HG03439 (cell line): Measurements from ENCODE around the gene TTLL10.

ENCODE experiments used
- ATAC-seq: cut with Tn5 transposase; IDR thresholded peaks from one replicate; pipeline ENCODE4 v1.9.1; 2021; ENCODE audit warnings: mild to moderate bottlenecking, moderate library complexity; ENCODE audit not compliant: unreplicated experiment

Gene TTLL10

DNA sequence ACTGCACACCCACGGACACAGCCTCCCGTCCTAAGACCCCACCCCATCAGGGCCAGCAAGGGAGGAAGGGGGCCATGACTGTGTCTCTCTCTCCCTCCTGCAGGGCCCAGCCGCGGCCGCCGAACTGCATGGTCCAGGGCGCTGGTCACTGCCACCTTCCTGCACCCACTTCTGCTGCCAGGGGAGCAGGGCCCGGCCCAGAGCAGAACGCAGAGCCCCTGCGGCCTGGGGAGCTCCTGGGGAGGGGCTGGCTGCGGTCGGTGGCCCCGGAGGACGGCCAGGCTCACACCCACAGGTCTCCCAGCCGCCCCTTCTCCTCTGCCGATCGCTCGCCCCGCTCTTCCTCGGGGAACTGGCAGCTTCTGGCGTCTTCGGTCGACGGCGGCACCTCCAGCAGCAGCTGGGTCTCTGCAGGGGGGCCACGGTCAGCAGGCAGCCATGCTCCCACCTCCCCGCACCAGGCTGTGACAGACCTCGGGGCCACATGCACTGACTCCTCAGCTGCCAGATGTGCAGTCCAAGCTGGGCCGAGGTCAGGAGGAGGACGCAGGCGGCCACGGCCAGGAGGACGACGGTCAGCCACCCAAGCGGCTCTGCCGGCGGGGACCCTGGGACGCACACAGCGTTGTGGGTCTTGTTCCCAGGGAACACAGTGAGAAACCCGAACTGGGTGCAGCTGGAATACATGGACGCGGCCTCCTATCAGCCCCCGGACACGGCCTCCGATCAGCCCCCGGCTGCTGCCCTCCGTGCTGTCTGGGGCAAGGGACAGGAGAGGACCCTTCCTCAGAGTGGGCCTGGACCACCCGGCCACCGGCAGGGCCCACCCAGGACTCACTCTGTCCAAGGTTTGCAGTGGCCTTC lies 30.1 kb downstream of the TTLL10 start:
- no peak for ATAC-seq

DNA sequence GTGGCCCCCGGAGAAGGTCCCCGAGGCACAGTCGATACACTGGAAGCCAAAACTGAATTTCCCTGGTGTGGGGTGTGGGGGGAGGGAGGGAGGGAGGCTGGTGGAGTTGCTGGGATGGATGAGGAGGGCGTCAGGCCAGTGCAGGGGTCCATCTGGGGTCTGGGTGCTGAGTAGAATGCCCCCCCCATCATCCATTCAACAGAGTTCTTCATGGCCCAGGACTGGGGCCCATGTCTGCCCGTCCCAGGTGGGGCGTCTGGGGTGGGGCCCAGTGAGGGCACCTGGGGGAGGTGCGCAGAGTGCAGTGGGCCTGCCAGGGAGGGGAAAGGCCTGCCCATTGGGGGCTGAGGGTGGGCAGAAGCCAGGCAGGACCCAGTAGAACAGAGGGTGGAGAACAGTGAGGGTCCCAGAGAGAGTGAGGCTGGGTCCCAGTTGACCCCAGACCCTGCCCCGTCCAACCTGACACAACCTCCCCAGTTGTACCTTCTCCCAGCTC lies 30.8 kb downstream of the TTLL10 start:
- ATAC-seq = no peak

DNA sequence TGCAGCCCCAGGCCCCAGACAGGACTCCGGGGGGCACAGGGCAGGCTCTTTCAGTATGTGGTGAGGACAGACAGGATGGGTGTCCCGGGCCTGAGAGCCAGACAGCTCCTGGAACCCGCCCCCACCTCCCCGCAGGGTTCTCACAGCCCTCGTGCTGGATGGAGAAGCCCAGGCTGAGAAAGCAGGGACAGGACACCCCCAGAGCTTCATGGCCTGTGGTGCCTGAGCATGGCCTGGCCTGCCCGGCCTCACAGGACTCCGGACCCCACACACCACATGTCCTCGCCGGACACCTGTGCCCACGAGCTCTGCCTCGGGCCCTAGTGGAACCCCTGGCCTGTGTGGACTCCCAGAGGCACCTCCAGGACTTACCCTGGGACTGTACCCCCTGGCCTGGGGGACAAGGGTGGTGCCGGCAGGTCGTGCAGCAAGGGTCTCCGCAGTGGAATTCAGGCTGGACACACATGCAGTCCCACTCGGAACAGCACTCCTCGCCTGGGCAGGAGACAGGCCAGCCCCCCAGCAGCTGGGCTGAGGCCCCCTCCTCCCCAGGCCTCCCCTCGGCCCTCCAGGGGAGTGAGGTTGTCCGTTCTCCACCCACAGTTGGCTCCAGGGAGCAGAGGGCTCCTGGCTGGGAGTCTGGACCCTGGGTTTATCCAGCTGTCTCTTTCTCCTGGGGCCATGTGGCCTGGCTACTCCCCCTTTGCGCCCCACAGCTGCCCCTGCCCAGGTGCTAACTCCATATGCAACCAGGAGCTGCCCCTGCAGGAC lies 31.5 kb downstream of the TTLL10 start:
- ATAC-seq = no peak

DNA sequence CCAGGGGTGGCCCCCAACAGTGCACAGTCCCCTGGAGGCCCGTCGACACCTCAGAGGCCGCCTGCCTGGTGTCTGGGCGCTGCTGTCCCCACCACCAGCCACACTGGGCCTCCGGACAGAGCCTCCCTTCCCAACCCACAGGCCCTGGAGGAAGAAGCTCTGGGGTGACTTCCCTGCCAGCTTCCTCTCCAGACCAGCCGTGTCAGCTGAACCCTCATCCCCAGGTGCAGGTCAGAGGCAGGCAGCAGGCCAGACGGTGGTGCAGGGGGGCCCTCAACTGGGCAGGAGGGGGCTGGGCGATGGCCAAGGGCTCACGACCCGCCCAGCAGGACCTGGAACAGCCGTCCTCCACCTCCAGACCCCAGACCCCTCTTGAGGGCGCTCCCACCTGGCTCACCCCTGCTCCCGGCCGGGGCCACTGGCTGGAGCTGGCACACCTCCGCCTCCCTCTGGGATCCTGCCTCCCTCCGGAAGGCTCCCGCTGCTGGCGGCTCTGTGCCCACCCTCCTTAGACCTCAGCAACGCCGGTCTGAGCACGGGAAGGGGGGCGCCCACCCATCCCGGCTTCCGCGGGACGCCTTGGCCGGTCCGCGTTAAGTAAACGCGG lies 32.2 kb downstream of the TTLL10 start:
- ATAC-seq = no peak

DNA sequence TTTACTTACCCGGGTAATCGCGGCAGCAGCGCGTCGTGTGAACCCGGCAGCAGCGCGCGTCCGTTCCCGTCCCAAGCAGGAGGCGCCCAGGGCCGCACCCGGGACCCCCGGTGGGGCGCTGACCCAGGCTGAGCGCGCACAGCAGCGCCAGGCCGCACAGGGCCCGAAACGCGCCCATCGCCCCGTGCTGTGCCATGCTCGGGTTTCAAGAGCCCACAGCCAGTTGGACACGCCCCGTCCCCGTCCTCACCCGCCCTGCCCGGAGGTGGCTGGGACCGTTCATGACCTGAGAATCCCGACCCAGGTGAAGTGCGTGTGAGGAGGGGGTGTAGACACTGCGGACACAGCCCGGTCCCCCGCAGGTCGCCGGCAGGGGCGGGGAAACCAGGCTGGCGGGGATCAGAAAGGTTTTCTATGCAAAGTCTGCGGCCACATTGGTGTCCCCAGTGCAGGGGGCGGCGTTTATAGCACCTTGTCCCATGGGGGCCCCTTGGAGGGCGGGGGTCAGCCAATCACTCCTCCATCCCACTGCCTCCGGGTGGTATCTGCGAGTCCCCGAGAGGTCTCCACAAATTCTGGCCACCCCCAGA lies 32.8 kb downstream of the TTLL10 start, which contains the start of gene TNFRSF18:
TSS of gene TNFRSF18 (minus strand) at position 217 of the 590 bp plus-strand sequence. CDS start at position 196, 21 bp downstream.
- no peak for ATAC-seq

DNA sequence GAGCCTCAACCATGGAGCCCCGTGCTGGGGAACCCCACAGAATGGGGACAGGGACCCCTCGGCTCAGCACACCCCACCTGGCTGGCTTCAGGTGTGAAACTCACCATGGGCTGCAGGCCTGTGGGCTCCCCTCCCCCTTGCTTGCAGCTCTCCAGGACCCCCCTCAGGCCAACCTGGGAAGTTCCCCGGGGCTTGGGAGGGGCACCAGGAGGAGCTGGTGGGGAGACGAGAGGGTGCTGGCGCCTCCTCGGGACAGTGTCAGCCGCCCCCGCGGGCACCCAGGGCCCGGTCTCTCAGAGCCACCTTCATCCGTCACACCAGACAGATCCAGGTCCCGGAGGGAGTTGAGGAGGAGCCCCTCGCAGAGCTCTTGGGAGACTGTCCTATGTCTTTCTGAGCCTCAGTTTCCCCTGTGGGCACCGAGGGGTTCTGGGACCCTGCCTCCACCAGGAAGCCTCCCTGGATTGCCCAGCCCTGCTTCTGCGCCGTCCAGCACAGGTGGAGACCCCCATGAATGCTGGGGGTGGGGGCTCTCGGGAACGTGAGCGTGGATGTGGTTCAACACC lies 33.4 kb downstream of the TTLL10 start:
- ATAC-seq = no peak

DNA sequence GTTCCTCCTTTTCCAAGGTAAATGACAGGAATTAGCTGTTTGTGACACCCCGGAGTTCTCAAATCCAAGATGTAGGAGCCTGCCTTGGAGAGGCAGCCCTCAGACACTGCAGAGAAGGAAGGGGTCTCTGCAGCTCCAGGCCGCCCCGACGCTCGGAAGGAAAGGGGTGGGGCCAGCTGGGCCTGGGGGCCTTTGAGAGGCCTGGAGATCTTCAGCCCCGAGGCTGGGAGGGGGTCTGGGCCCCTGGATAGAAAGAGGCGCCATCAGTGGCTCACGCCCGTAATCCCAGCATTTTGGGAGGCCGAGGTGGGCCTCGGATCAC lies 33.9 kb downstream of the TTLL10 start:
- no peak for ATAC-seq

DNA sequence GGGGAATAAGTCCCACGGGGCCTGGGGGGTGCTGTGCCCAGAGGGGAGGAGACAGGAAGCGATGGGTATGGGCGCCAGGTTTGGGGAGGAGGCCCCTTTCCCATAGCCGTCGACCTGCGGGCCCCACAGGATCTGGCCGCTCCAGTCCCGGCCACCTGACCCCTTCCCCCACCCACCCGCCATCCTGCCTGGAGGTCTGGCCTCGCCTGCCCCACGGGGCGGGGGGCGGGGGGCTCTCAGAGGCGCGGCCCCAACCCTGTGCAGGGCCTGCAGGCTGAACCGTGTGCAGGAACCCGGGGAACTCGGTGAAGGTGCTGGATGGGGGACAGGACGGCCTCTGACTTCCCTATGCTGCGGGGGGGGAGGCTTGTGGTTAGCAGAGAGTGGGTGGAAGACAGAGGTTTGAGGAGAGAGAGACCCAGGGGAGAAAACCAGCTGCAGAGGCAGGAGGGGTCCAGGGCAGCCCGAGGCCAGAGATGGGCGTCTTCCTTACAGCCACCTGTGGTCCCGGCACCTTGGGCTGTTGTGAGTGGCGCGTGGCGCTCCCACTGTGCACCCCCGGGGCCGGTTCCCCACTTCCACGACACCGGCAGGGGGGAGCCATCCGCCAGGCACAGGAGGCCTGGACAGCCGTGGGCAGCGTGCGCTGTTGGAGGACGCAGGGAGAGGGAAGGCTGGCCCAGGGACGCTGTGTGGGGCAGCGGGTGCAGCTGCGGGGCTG lies 35.2 kb downstream of the TTLL10 start:
- ATAC-seq = no peak

DNA sequence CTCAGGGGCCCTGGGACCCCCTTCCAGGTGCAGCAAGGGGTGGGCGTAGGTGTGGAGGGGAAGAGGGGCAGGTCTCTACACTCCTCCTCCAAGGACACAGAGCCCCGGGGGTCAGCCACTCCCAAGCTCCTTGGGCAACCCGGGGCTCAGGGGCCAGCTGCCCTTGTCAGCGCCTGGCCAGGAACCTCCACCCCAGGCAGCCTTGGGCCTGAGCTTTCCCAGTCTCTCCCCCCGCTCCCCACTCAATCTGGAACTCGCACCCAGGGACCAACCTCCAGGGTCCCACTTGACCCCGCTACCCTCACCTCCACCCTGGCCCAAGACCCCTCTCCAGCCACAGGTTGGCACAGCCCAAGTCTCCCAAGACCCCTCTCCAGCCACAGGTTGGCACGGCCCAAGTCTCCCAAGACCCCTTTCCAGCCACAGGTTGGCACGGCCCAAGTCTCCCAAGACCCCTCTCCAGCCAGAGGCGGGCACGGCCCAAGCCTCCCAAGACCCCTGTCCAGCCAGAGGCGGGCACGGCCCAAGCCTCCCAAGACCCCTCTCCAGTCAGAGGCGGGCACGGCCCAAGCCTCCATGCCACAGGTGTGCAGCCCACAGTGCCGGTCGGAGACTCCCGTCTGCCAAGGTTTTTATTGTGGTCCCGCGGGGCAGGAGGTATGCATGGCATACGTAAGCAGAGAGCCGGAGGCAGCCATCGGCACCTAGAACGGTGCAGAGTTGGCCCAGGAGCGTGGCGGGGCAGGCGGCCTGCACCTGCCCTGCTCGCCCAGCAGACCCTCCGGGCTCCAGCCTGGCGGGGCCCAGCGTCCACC lies 37.3 kb downstream of the TTLL10 start:
- ATAC-seq = no peak

DNA sequence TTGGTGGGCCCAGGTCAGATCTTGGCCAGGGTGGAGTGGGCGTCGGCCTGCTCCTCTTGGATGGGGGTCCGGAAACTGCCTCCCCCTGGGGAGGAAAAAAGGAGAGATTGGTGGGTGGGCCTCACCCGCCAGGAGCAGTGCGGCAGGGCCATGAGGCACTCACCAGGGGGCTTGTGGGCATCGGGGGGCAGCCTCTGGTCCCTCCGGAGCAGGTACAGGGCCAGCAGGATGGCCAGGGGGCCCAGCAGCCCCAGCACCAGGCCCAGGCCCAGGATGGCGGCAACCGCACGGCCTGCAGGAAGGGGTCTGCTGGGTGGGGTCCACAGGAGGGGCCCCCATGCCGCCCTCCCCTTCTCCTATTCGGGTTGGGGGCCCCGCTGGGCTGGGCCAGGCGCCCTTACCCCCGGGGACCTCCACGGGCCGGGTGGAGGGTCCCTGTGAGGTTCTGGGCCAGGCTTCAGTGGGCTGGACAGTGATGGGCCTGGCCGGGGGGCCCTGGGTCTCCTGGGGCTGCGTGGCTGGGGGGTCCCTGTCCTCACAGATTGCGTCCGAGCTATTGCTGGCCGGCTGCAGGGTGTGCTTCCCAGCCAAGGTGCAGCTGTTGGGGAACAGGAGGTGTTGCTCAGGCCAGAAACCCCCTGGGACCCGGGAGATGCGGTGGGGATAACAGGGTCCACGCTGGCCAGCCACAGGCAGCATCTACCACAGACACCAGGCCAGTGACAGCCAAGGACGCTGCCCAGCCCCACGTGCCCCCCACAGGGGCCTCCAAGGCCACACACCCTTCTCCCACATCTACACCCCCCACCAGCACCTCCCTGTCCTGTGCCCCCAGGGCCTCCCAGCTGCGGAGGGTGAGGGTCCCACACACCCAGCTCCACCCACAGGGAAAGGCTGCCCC lies 38.1 kb downstream of the TTLL10 start:
- no peak for ATAC-seq

DNA sequence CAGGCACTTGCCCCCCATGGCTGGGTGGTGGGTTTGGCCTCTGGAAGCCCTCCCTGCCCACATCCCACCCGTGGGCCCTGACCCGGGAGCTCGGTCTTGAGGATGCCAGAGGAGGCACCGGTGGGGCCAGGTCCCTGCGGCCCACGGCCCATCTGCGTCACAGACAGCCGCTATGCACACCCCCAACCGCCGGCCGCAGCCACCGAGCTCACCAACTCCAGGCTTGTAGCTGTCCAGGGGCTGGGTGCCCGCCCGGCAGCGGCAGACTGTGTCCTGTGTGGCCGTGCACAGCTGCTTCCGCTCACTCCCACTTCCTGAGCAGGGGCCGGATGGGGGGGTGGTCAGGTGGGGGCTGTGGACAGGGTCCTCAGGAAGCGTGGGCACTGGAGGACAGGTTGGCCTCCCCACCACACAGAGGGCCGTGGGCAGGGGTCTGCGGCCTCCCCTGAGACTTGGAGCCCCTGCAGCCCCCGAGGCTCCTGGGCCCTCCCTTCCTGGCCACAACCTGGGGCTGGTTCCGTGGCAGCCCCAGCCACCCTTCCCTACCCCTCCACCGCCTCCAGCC lies 39.2 kb downstream of the TTLL10 start:
- no peak for ATAC-seq

DNA sequence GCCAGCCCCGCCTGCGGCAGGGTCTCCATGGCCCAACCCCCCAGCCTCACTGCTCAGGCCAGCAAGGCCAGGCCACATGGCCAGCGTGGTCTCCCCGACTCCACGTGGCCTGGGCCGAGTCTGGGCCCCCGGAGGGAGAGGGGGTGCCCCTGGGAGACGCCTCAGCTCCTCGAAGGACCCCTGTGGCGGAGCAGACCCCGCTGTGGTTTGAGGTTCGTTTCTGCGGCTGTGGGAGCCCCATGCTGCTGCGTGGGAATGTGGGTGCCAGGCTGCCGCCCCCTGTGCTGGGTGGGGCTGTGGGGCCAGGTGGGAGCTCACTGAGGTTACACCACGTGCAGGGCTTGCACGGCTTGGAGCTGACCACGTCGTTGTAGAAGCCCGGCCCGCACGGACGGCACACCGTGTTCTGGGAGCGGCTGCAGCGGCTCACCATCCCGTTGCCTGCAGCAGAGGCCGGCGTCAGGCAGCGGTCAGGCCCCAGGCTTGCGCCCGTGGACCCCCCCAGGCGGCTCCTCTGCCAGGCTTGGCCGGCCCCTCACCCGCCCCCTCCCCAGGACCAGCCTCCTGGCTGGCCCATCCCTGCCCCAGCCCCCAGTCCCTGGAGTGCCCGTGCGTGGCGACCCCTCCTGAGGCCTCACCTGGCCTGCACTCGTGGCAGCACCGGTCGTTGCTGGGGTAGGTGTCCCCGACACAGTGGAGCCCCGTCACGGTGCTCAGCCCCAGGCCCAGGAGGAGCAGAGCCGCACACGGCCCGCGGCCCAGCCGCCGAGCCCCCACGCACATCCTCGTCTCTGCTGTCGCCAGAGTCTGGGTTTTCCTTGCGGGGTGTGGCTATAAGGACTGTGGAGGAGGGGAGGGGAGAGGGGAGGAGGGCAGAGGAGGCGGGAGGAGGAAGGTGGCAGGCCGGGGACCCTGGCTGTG lies 39.9 kb downstream of the TTLL10 start, which contains the start of gene TNFRSF4:
TSS of gene TNFRSF4 (minus strand) at position 809 of the 921 bp plus-strand sequence. CDS start at position 783, 26 bp downstream.
- ATAC-seq = no peak

DNA sequence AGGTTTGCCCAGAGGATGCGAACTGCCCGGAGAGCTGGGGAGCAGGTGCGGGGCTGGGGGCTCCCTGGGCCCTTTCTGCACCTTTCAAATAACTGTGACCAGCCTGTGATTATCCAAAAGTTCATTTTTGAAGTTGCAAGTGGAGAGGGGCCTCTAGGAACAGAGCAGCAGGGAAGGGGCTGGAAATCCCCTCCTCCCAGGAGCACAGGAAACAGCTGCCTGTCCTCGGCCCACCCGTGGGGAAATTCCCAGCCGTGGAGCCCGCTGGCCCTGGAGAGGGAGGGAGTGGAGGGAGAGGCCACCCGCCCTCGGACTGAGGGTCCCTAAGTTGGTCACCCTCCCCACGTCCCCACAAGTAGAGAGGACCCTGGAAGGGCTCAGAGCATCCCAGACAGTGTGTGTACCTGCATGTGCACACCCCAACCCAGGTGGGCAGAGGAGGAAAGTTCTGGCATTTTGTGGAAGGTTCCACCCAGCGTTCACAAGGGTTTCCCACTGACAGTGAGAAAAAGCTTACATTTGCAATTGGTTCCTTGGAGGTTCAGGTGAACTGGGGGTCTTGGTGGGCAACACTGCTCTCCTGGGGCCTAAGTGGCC lies 41.5 kb downstream of the TTLL10 start:
- no peak for ATAC-seq

DNA sequence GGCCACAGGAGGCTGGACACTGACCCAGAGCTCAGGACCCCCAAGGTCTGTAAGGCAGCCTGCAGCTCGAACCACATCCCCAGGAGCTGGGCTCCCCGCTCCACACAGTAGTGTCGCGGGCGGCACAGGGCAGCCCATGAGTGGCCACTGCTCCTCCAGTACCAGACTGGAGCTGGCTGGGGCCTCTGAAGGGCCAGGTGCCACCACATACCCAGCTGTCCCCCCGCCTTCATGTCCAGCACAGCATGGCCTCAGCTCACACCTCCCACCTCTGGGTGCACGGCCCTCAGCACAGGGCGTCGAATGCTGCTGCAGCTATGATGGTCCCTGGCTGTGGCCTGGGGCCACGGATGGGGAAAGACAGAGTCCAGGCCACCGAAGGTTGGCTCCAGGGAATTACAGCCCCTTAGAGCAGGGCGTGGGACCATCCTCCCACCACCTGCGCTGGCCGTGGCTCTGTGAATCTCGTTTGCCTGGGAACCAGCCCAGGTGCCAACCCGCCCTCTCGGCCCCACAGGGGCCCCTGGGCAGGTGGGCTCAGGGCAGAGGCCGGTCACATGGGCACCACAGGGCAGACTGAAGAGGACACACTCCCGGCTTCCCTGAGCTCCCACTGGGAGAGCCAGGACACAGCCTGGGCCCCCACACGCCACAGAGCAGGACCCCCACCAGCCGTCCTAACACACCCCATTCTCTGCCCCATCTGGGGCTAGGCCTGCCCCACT lies 42.4 kb downstream of the TTLL10 start:
- ATAC-seq = no peak

DNA sequence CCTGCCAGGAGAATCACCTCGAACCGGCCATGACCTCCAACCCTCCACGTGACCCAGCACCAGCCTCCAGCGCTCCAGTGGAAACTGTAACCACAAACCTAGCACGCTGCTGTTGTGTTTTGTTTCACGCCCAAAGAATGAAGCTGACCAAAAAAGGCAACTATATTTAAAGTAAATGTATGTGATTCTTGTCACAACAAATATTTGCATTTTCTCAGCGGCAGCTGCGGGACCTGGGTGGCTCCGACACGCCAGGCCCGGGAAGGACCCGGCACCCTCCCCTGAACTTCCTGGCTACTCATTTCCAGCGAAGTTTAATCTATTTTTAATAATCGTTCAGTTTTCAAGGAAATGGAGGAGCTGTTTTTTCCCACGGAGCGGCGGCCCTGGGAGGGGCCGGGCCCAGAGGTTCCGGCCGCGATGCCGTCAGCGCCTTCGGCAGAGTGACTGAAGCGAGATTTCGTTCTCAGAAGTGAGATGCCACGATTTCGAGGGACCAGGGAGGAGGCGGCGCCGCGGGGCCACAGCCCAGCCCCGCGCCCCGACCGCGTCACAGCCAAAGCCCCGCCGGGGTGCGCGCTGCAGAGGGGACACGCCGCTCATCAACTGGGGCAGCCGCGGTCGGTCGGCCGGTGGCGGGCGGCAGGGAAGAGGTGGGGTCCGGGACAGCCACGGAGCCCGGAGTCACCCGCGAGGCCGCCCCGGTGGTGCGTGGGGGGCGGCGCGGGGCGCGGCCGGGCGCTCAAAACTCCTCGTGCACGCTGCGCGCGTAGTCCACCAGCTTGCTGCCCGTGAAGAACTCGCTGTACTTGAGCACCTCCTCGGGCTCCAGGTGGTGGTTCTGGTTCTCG lies 43.3 kb downstream of the TTLL10 start:
- ATAC-seq = no peak
